GM23248 (cell line): ENCODE results near the gene ANO5. TPM values are rescaled to one million over a fixed set of nuclear protein-coding genes. Genes with fewer than 3 reads are reported as not detected.

Experiments used
- DNase-seq: peaks from one replicate; pipeline ENCODE4 v3.0.0-alpha.2; 2015
- H2AFZ ChIP-seq: fragments of 200-600 bp; sonication (generic); 2 replicates; pipeline ENCODE4 v1.6.1; 2016; ENCODE audit warnings: antibody characterized with exemption
- H3F3A ChIP-seq: fragments of 200-600 bp; sonication (generic); 2 replicates; pipeline ENCODE4 v1.6.1; 2016; ENCODE audit warnings: mild to moderate bottlenecking, antibody characterized with exemption, mixed run types; ENCODE audit not compliant: insufficient read depth
- H3K27ac ChIP-seq: fragments of 200-600 bp; sonication (generic); 2 replicates; pipeline ENCODE4 v1.5.1; 2016; ENCODE audit warnings: mild to moderate bottlenecking
- H3K27me3 ChIP-seq: fragments of 200-600 bp; sonication (generic); replicated peaks from 2 replicates; pipeline ENCODE4 v1.6.1; 2016; ENCODE audit warnings: mild to moderate bottlenecking; ENCODE audit not compliant: insufficient read depth
- H3K36me3 ChIP-seq: fragments of 200-600 bp; sonication (generic); 2 replicates; pipeline ENCODE4 v1.6.1; 2016; ENCODE audit warnings: low read depth, mild to moderate bottlenecking
- H3K4me1 ChIP-seq: fragments of 200-600 bp; sonication (generic); 2 replicates; pipeline ENCODE4 v1.6.1; 2016; ENCODE audit warnings: mild to moderate bottlenecking; ENCODE audit not compliant: insufficient read depth
- H3K4me2 ChIP-seq: fragments of 200-600 bp; sonication (generic); one replicate; pipeline ENCODE4 v1.6.1; 2016; ENCODE audit warnings: mild to moderate bottlenecking; ENCODE audit not compliant: unreplicated experiment
- H3K4me3 ChIP-seq: fragments of 200-600 bp; sonication (generic); 2 replicates; pipeline ENCODE4 v1.5.1; 2016; ENCODE audit warnings: mild to moderate bottlenecking
- H3K79me2 ChIP-seq: fragments of 200-600 bp; sonication (generic); 2 replicates; pipeline ENCODE4 v1.6.1; 2016; ENCODE audit warnings: mild to moderate bottlenecking; ENCODE audit not compliant: insufficient read depth
- H3K9ac ChIP-seq: fragments of 200-600 bp; sonication (generic); 2 replicates; pipeline ENCODE4 v1.6.1; 2016; ENCODE audit warnings: mild to moderate bottlenecking
- H3K9me2 ChIP-seq: fragments of 200-600 bp; sonication (generic); 2 replicates; pipeline ENCODE4 v1.6.1; 2016; ENCODE audit warnings: mixed run types, mild to moderate bottlenecking, moderate library complexity; ENCODE audit not compliant: insufficient read depth
- H3K9me3 ChIP-seq: fragments of 200-600 bp; sonication (generic); one replicate; pipeline ENCODE4 v1.6.1; 2017; ENCODE audit warnings: low read depth
- H4K20me1 ChIP-seq: fragments of 200-600 bp; sonication (generic); 2 replicates; pipeline ENCODE4 v1.6.0; 2016; ENCODE audit not compliant: insufficient read depth
- EZH2 ChIP-seq: fragments of 200-600 bp; sonication (generic); IDR thresholded peaks from 2 replicates; pipeline ENCODE4 v1.6.1; 2018; ENCODE audit warnings: antibody characterized with exemption, mild to moderate bottlenecking; ENCODE audit not compliant: insufficient read depth, poor library complexity, severe bottlenecking
- EZH2phosphoT487 ChIP-seq: fragments of 200-600 bp; sonication (generic); IDR thresholded peaks from 2 replicates; pipeline ENCODE4 v1.6.1; 2018; ENCODE audit warnings: antibody characterized with exemption, moderate library complexity, mild to moderate bottlenecking, low read depth; ENCODE audit not compliant: insufficient read depth
- WGBS, 2 experiments: methylation state at CpG; one replicate each; pipeline ENCODE4 v1.1.6; 2015 to 2017; ENCODE audit warnings: low lambda C conversion rate in 2 of 2, low coverage in 1 of 2; ENCODE audit errors: missing lambda C conversion rate in 2 of 2; 5-methylcytosine and 5-hydroxymethylcytosine counted together
- in situ Hi-C: fragments of 300-500 bp; cut with MboI; formaldehyde crosslinking; loops from 2 replicates; pipeline ENCODE4 v1.15.0; 2020
- polyA plus RNA-seq: library from polyadenylated mRNA; unstranded; fragments of >200 nt; fragmentation: Nextera tagmentation; extraction: Ambion mirVana; gene quantifications from 2 replicates; pipeline ENCODE4 v1.2.1, GENCODE V29; 2016
- total RNA-seq: library from RNA; depleted of rRNA; stranded (reverse); fragments of >200 nt; shearing (Covaris generic); gene quantifications from 2 replicates; pipeline ENCODE4 v1.2.3, GENCODE V29; 2014

ANO5 gene
- total and polyA plus RNA-seq, 2 experiments from 2014 or later, result not detected

DNA sequence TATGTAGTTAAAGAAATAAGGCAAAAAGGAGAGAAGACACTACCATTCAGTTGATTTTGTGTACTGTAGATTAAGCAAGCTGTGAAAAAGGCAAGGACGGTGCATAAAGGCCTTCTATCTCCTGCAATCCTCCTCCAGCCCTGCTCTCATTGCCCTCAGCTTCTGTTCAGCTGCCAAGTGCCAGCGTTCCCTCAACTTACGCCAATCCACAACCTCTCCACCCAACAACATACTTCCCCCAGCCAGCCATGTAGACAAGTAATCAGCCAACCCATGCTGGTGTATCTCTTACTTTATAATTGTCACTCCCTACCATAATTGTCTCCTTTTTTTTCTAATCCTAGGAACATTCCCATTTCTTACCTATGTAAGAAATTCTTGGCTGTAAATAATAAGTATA lies 30.1 kb upstream of the ANO5 start:
- in situ Hi-C loops, result no loop called here
- H3K27ac ChIP-seq, result no peak overlapping the region
- H3K4me2 ChIP-seq, result no peak overlapping the region
- no peaks in the 10 kb centered on the region for H3F3A ChIP-seq
- H3K9ac ChIP-seq, result no peak overlapping the region
- no peak for DNase-seq
- H3K9me2 ChIP-seq, result no peaks in the 10 kb centered on the region
- no peak for TF ChIP-seq EZH2phosphoT487
- no peak for TF ChIP-seq EZH2
- no peaks in the 10 kb centered on the region for H3K27me3 ChIP-seq
- no peaks in the 10 kb centered on the region for H3K9me3 ChIP-seq
- no peak overlapping the region for H2AFZ ChIP-seq
- no peaks in the 10 kb centered on the region for H3K36me3 ChIP-seq
- no peaks in the 10 kb centered on the region for H3K4me1 ChIP-seq
- H4K20me1 ChIP-seq, result no peaks in the 10 kb centered on the region
- WGBS, 2 experiments, result 18 to 25% methylated on average over 3 of the region's 3 CpGs
- no peak overlapping the region for H3K4me3 ChIP-seq
- no peaks in the 10 kb centered on the region for H3K79me2 ChIP-seq

DNA sequence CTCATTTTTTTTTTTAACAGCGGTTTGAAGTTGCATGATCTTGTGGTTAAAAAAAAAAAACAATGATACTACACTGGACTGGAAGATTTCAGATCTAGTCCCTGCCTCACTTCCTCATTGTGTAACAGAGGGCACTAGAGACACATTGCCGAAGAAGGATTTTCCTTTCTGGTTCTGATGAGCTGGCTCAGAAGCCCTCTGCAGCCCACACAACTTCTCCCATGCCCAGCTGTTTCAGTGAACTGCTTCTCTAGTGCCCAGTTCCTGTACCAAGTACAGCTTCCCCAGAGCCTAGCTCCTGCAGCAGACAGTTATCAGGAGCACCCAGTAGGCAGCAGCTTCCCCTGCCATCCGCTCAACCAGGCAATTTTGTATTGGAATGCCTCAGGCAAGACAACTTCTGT lies 29.5 kb upstream of the ANO5 start:
- DNase-seq, result peak; percentile 15
- Histone ChIP-seq H4K20me1 (no peaks in the 10 kb centered on the region), H3K4me2 (no peak overlapping the region), H3K9me3 (no peaks in the 10 kb centered on the region), H3K27ac (no peak overlapping the region), H3K4me1 (no peaks in the 10 kb centered on the region), H3K27me3 (no peaks in the 10 kb centered on the region), H3K4me3 (no peak overlapping the region), H3K36me3 (no peaks in the 10 kb centered on the region), H3K9ac (no peak overlapping the region), H2AFZ (no peak overlapping the region), H3F3A (no peaks in the 10 kb centered on the region), H3K79me2 (no peaks in the 10 kb centered on the region), H3K9me2 (no peaks in the 10 kb centered on the region)
- in situ Hi-C loops, result no loop called here
- 10 to 15% methylated on average over 3 of the region's 3 CpGs for WGBS, 2 experiments
- TF ChIP-seq EZH2, result no peak
- TF ChIP-seq EZH2phosphoT487, result no peak

DNA sequence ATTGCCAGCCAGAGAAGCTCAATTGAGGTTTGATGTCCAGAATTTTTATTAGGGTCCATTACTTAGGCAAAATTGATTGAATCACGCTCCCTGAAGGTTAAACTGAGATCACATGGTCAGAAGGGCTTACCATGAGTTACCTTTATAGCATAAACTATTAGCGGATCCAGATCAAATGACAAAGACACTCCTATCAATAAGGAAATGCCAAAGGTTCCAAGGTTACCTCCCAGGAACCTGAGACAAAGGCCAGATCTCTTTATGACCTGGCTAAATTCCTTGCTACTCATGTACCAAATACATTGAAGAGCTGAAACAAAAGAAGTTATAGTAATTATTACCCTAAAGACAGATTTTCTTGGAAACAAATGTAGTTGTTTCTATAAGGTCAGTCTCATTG lies 27.8 kb upstream of the ANO5 start:
- H3K9me2 ChIP-seq, result no peaks in the 10 kb centered on the region
- DNase-seq, result no peak
- 16 to 32% methylated on average over 2 of the region's 2 CpGs for WGBS, 2 experiments
- H3F3A ChIP-seq, result no peaks in the 10 kb centered on the region
- no peaks in the 10 kb centered on the region for H3K4me1 ChIP-seq
- no peak overlapping the region for H3K4me2 ChIP-seq
- H3K27ac ChIP-seq, result no peak overlapping the region
- TF ChIP-seq EZH2 (no peak), EZH2phosphoT487 (no peak)
- H3K9me3 ChIP-seq, result no peaks in the 10 kb centered on the region
- H3K79me2 ChIP-seq, result no peaks in the 10 kb centered on the region
- H3K36me3 ChIP-seq, result no peaks in the 10 kb centered on the region
- no peak overlapping the region for H3K4me3 ChIP-seq
- no peaks in the 10 kb centered on the region for H4K20me1 ChIP-seq
- no peaks in the 10 kb centered on the region for H3K27me3 ChIP-seq
- no peak overlapping the region for H2AFZ ChIP-seq
- no peak overlapping the region for H3K9ac ChIP-seq
- in situ Hi-C loops, result no loop called here

DNA sequence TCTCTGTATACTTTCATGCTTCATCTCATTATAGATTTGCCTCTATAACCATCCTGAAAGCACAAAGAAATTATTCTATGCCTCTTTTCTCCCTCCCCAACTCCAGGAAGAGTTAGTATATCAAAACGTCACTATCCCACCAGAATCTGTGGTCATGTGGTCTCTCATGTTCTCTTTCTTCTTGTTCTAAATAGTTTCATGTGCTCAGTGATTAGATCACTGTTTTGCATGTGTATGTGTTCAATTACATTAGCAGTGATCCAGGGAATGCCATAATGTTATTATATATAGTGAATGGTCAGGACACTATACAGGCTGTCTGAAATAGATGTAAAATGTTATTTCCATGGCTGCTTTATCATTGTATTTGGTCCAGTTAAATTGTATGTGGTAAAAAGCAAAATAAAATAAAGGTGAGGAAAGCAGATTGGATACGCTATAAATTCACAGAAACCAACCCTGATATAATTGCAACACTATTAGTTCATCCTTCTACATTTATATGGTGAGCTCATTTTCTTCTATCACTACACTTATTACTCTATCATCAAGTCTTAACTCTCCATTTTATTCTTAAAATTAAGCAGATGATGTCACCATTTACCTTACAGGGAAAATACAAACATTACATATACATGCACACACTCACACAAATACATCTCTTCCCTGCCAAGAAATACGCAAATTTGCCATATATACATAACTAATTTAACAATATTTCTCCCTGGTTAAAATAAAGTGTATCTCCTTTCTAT lies 26.9 kb upstream of the ANO5 start:
- Histone ChIP-seq H2AFZ (no peak overlapping the region), H3K27me3 (no peaks in the 10 kb centered on the region), H3K36me3 (no peaks in the 10 kb centered on the region), H3K4me1 (no peaks in the 10 kb centered on the region), H3F3A (no peaks in the 10 kb centered on the region), H4K20me1 (no peaks in the 10 kb centered on the region), H3K9me2 (no peaks in the 10 kb centered on the region), H3K9ac (no peak overlapping the region), H3K27ac (no peak overlapping the region), H3K9me3 (no peaks in the 10 kb centered on the region), H3K4me3 (no peak overlapping the region), H3K4me2 (no peak overlapping the region), H3K79me2 (no peaks in the 10 kb centered on the region)
- no peak for TF ChIP-seq EZH2phosphoT487
- TF ChIP-seq EZH2, result no peak
- no peak for DNase-seq
- 12 to 18% methylated on average over 3 of the region's 3 CpGs for WGBS, 2 experiments
- in situ Hi-C loops, result no loop called here
